HepG2 (cell line): ENCODE measurements around the gene LSMEM2. TPM values are rescaled to one million over a fixed set of nuclear protein-coding genes. Genes with fewer than 3 reads are reported as not detected.

Experiments used
- ATAC-seq: fragments of 200-7000 bp; cut with Tn5 transposase; 3 replicates; pipeline ENCODE4 v1.9.1; 2020; ENCODE audit warnings: mild to moderate bottlenecking, moderate library complexity
- BruUV-seq: library from RNA; stranded (reverse); fragments of 400-500 nt; replicated peaks from 2 replicates; lab custom pipeline; 2021; lab: Mats Ljungman, UMichigan
- CTCF ChIA-PET: fragments of 300-600 bp; formaldehyde crosslinking; extraction: SDS; loops from one replicate; lab custom pipeline; 2021; ENCODE audit warnings: low total read pairs, inconsistent platforms, low intra/inter-chr PET ratio; lab: Yijun Ruan, JAX
- POLR2A ChIA-PET: fragments of 350-600 bp; sonication (Branson Sonifier 250); formaldehyde crosslinking; loops from one replicate; lab custom pipeline; 2020; ENCODE audit warnings: antibody characterized with exemption, inconsistent platforms; lab: Yijun Ruan, JAX
- DNase-seq: peaks from one replicate; pipeline ENCODE4 v3.0.0-alpha.2; 2015; ENCODE audit warnings: low spot score
- FAIRE-seq: peaks from 3 replicates; lab custom pipeline; 2011; peaks lifted over from hg19 to GRCh38; lab: Jason Lieb, UNC
- H2AFZ ChIP-seq: one replicate; pipeline ENCODE4 v1.6.1; 2011; ENCODE audit warnings: low read length, inconsistent platforms
- H3K27ac ChIP-seq: fragments of 300-600 bp; 3 replicates; pipeline ENCODE4 v1.8.0; 2011; ENCODE audit warnings: mixed run types, mild to moderate bottlenecking, mixed read lengths, low read length, inconsistent platforms; ENCODE audit not compliant: insufficient read depth; ENCODE audit errors: extremely low read length
- H3K27me3 ChIP-seq, 2 experiments: fragments of 200-600 bp in 1 of 2; 2 replicates in 1 of 2; 3 replicates in 1 of 2; pipeline versions ENCODE4 v1.6.0 to v1.8.0; 2011; ENCODE audit warnings: low read length in 2 of 2, mild to moderate bottlenecking in 2 of 2, moderate library complexity in 2 of 2, inconsistent platforms in 1 of 2; ENCODE audit not compliant: insufficient read depth in 2 of 2, control insufficient read depth in 1 of 2
- H3K36me3 ChIP-seq, 2 experiments: fragments of 200-600 bp in 1 of 2; replicated peaks in 1 of 2; 2 replicates in 1 of 2; 3 replicates in 1 of 2; pipeline versions ENCODE4 v1.5.1 to v1.8.0; 2011; ENCODE audit warnings: low read length in 2 of 2, inconsistent platforms in 1 of 2; ENCODE audit not compliant: insufficient read depth in 2 of 2, control insufficient read depth in 1 of 2
- H3K4me1 ChIP-seq: 2 replicates; pipeline ENCODE4 v1.5.1; 2012; ENCODE audit warnings: low read length, inconsistent platforms; ENCODE audit not compliant: insufficient read depth
- H3K4me2 ChIP-seq: 2 replicates; pipeline ENCODE4 v1.6.0; 2011; ENCODE audit warnings: low read depth, low read length, inconsistent platforms
- H3K4me3 ChIP-seq, 3 experiments: fragments of 200-600 bp in 1 of 3; sonication (generic), shearing (Covaris generic) in 1 of 3; replicated peaks in 1 of 3; 2 replicates each; pipeline ENCODE4 v1.5.1; 2011 to 2016; ENCODE audit warnings: low read length in 3 of 3, inconsistent platforms in 2 of 3, low read depth in 2 of 3, mild to moderate bottlenecking in 2 of 3, control low read depth in 1 of 3, mixed read lengths in 1 of 3; ENCODE audit not compliant: insufficient read depth in 1 of 3
- H3K79me2 ChIP-seq: one replicate; pipeline ENCODE4 v1.6.1; 2011; ENCODE audit warnings: low read length, inconsistent platforms; ENCODE audit not compliant: insufficient read depth
- H3K9ac ChIP-seq: 2 replicates; pipeline ENCODE4 v1.6.0; 2011; ENCODE audit warnings: mild to moderate bottlenecking, low read depth, low read length, inconsistent platforms; ENCODE audit not compliant: insufficient read depth
- H3K9me3 ChIP-seq: 2 replicates; pipeline ENCODE4 v1.5.1; 2012; ENCODE audit warnings: mild to moderate bottlenecking, low read length
- H4K20me1 ChIP-seq: 2 replicates; pipeline ENCODE4 v1.6.0; 2011; ENCODE audit warnings: inconsistent platforms, mild to moderate bottlenecking, low read length, moderate library complexity; ENCODE audit not compliant: insufficient read depth
- AGO2 ChIP-seq: fragments of 200-400 bp; formaldehyde crosslinking; optimal IDR thresholded peaks from 2 replicates; pipeline ENCODE3; 2017; ENCODE audit warnings: mild to moderate bottlenecking, low read depth, low read length, moderate library complexity
- RBFOX2 ChIP-seq: fragments of 200-400 bp; formaldehyde crosslinking; IDR thresholded peaks from 2 replicates; pipeline ENCODE4 v1.6.1; 2017; ENCODE audit warnings: low read depth, mild to moderate bottlenecking, low read length
- ZBTB14 ChIP-seq: sonication (generic); formaldehyde crosslinking; IDR thresholded peaks from 2 replicates; pipeline ENCODE4 v1.4.0; 2020; ENCODE audit warnings: missing genetic modification reagents
- ZBTB33 ChIP-seq: sonication (generic); formaldehyde crosslinking; IDR thresholded peaks from 2 replicates; pipeline ENCODE4 v1.4.0; 2020; ENCODE audit warnings: missing genetic modification reagents
- ZNF180 ChIP-seq: sonication (generic); formaldehyde crosslinking; IDR thresholded peaks from 2 replicates; pipeline ENCODE4 v1.4.0; 2020; ENCODE audit warnings: low read depth, missing genetic modification reagents, borderline replicate concordance
- ZNF766 ChIP-seq: sonication (generic); formaldehyde crosslinking; IDR thresholded peaks from 2 replicates; pipeline ENCODE4 v1.5.0; 2020; ENCODE audit warnings: missing genetic modification reagents, borderline replicate concordance
- WGBS: methylation state at CpG from one replicate; pipeline ENCODE4 v1.1.6; 2017; ENCODE audit warnings: low lambda C conversion rate; 5-methylcytosine and 5-hydroxymethylcytosine counted together
- in situ Hi-C: cut with HindIII; loops from 2 replicates; pipeline ENCODE4 v1.10.0; 2017; ENCODE audit warnings: low pct_unique_long_range_greater_than_20kb; ENCODE audit not compliant: extremely low pct_ligation_motif_present
- intact Hi-C: fragments of 100-400 bp; cut with micrococcal nuclease; formaldehyde crosslinking; loops from one replicate; pipeline ENCODE4 v1.10.0; 2022; ENCODE audit not compliant: unreplicated experiment
- polyA plus RNA-seq, 8 experiments: library from polyadenylated mRNA; depleted of rRNA in 3 of 8; stranded (reverse) in 7 of 8; unstranded in 1 of 8; fragments of >200 nt; fragmentation: Illumina TruSeq in 4 of 8; extraction: Trizol in 4 of 8; gene quantifications; 2 replicates each; pipeline versions ENCODE4 v1.2.1 to v1.2.3, GENCODE V29; 2011 to 2016; ENCODE audit warnings: low read depth in 4 of 8, missing spikeins in 1 of 8, mixed read lengths in 1 of 8; ENCODE audit not compliant: insufficient read depth in 1 of 8
- total RNA-seq, 5 experiments: library from RNA; depleted of rRNA; stranded (reverse); fragments of >200 nt; fragmentation: Illumina TruSeq; extraction: Trizol; gene quantifications; 2 replicates each; pipeline ENCODE4 v1.2.3, GENCODE V29; 2016; ENCODE audit warnings: low read depth in 1 of 5
- TF ChIP-seq, protein P1 (sequence below): sonication (generic); formaldehyde crosslinking; conservative IDR thresholded peaks from 2 replicates; pipeline ENCODE4 v1.8.0; 2022; ENCODE audit warnings: missing genetic modification reagents
- TF ChIP-seq, protein P2 (sequence below): sonication (generic); formaldehyde crosslinking; conservative IDR thresholded peaks from 2 replicates; pipeline ENCODE4 v1.4.0; 2020; ENCODE audit warnings: mild to moderate bottlenecking, missing genetic modification reagents, moderate library complexity

The LSMEM2 gene
- total and polyA plus RNA-seq, 2 of the 13 experiments (the other 11 are each of a cell fraction or from before 2014, with no cell fraction given), result 0.07 to 0.41 TPM

GRCh38 chr3:50275141-50275995 lies 3.5 kb upstream of the LSMEM2 start:
- no peak overlapping the region for H3K4me3 ChIP-seq
- H3K9ac ChIP-seq, result no peak overlapping the region
- intact Hi-C loops (no loop called here), in situ Hi-C loops (loop anchor here (10.0 kb wide), 1 partner anchor 81 kb away; the partner anchor contains the start of gene GNAT1)
- no peaks in the 10 kb centered on the region; the same call in 1 of the 2 replicates for H4K20me1 ChIP-seq
- CTCF ChIA-PET, result interaction anchor here (1.9 to 6.4 kb wide), 3 partner anchors 16 to 49 kb away, joined by 10 to 81 read pairs (median 63); no protein-coding TSS in a partner anchor
- no peak for DNase-seq
- H2AFZ ChIP-seq, result no peak overlapping the region
- H3K9me3 ChIP-seq, result no peaks in the 10 kb centered on the region
- POLR2A ChIA-PET, result interaction anchor here (0.8 to 1.7 kb wide), 3 partner anchors 10 to 15 kb away, joined by 3 to 7 read pairs (median 4); no protein-coding TSS in a partner anchor
- TF ChIP-seq ZNF180 (CRISPR knock-in tag) (no peak), ZNF766 (CRISPR knock-in tag) (no peak), ZBTB14 (CRISPR knock-in tag) (no peak), AGO2 (peak; percentile 69), RBFOX2 (peak; percentile 75), ZBTB33 (CRISPR knock-in tag) (no peak)
- TF ChIP-seq, protein P1, sequence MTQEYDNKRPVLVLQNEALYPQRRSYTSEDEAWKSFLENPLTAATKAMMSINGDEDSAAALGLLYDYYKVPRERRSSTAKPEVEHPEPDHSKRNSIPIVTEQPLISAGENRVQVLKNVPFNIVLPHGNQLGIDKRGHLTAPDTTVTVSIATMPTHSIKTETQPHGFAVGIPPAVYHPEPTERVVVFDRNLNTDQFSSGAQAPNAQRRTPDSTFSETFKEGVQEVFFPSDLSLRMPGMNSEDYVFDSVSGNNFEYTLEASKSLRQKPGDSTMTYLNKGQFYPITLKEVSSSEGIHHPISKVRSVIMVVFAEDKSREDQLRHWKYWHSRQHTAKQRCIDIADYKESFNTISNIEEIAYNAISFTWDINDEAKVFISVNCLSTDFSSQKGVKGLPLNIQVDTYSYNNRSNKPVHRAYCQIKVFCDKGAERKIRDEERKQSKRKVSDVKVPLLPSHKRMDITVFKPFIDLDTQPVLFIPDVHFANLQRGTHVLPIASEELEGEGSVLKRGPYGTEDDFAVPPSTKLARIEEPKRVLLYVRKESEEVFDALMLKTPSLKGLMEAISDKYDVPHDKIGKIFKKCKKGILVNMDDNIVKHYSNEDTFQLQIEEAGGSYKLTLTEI (CRISPR knock-in tag), result no peak
- TF ChIP-seq, protein P2, sequence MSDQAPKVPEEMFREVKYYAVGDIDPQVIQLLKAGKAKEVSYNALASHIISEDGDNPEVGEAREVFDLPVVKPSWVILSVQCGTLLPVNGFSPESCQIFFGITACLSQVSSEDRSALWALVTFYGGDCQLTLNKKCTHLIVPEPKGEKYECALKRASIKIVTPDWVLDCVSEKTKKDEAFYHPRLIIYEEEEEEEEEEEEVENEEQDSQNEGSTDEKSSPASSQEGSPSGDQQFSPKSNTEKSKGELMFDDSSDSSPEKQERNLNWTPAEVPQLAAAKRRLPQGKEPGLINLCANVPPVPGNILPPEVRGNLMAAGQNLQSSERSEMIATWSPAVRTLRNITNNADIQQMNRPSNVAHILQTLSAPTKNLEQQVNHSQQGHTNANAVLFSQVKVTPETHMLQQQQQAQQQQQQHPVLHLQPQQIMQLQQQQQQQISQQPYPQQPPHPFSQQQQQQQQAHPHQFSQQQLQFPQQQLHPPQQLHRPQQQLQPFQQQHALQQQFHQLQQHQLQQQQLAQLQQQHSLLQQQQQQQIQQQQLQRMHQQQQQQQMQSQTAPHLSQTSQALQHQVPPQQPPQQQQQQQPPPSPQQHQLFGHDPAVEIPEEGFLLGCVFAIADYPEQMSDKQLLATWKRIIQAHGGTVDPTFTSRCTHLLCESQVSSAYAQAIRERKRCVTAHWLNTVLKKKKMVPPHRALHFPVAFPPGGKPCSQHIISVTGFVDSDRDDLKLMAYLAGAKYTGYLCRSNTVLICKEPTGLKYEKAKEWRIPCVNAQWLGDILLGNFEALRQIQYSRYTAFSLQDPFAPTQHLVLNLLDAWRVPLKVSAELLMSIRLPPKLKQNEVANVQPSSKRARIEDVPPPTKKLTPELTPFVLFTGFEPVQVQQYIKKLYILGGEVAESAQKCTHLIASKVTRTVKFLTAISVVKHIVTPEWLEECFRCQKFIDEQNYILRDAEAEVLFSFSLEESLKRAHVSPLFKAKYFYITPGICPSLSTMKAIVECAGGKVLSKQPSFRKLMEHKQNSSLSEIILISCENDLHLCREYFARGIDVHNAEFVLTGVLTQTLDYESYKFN (CRISPR knock-in tag), result no peak
- H3K4me1 ChIP-seq, result peaks cover 59% of the 10 kb centered on the region
- BruUV-seq, result no TSS peak
- peaks cover 20% of the 10 kb centered on the region for H3K79me2 ChIP-seq
- no peaks in the 10 kb centered on the region; a peak in 1 of 5 replicates for H3K27me3 ChIP-seq
- H3K4me2 ChIP-seq, result no peak overlapping the region
- 98% methylated on average over 52 of the region's 65 CpGs for WGBS
- no peak for FAIRE-seq
- no peak for ATAC-seq
- no peak overlapping the region for H3K27ac ChIP-seq
- H3K36me3 ChIP-seq, result peaks cover 14 to 30% of the 10 kb centered on the region in 2 experiments
